Glutamatergic neuron (in vitro differentiated cells): ENCODE data around the gene CAP2. TPM values are rescaled to one million over a fixed set of nuclear protein-coding genes. Genes with fewer than 3 reads are reported as not detected.

Experiments
- DNase-seq: peaks from one replicate; pipeline ENCODE4 v3.0.0; 2022
- H3K27ac Mint-ChIP-seq: one replicate; pipeline ENCODE4 v1.8.0; 2020; ENCODE audit warnings: mild to moderate bottlenecking, mixed read lengths, inconsistent platforms; ENCODE audit not compliant: unreplicated experiment
- H3K27me3 Mint-ChIP-seq: one replicate; pipeline ENCODE4 v1.8.0; 2020; ENCODE audit warnings: mild to moderate bottlenecking, moderate library complexity, mixed read lengths, inconsistent platforms; ENCODE audit not compliant: unreplicated experiment
- H3K36me3 Mint-ChIP-seq: one replicate; pipeline ENCODE4 v1.8.0; 2020; ENCODE audit warnings: mild to moderate bottlenecking, mixed read lengths, inconsistent platforms; ENCODE audit not compliant: unreplicated experiment
- H3K4me1 Mint-ChIP-seq: one replicate; pipeline ENCODE4 v1.8.0; 2020; ENCODE audit warnings: mild to moderate bottlenecking, low read depth, mixed read lengths, inconsistent platforms; ENCODE audit not compliant: unreplicated experiment
- H3K4me3 Mint-ChIP-seq: one replicate; pipeline ENCODE4 v1.8.0; 2020; ENCODE audit warnings: mild to moderate bottlenecking, mixed read lengths, inconsistent platforms; ENCODE audit not compliant: unreplicated experiment
- H3K9me3 Mint-ChIP-seq: one replicate; pipeline ENCODE4 v1.8.0; 2020; ENCODE audit warnings: mild to moderate bottlenecking, moderate library complexity, mixed read lengths, inconsistent platforms; ENCODE audit not compliant: unreplicated experiment
- CTCF ChIP-seq: fragments of 200-600 bp; sonication (generic); IDR thresholded peaks from one replicate; pipeline ENCODE4 v1.5.0; 2021; ENCODE audit not compliant: partially characterized antibody, unreplicated experiment
- total RNA-seq: library from RNA; stranded (reverse); fragmentation: NEBNext Ultra II Directional; extraction: Animal tissue kit (Norgen Biotek cat#: 25700); gene quantifications from one replicate; pipeline ENCODE4 v1.2.1, GENCODE V29; 2021; ENCODE audit not compliant: unreplicated experiment

Gene CAP2
- total RNA-seq, 1 donor from 2014 or later, result 24.4 TPM

- Mint-ChIP-seq H3K4me3 (no peak overlapping the region), H3K27ac (no peak overlapping the region), H3K4me1 (no peaks in the 10 kb centered on the region), H3K9me3 (no peaks in the 10 kb centered on the region), H3K36me3 (no peaks in the 10 kb centered on the region), H3K27me3 (no peaks in the 10 kb centered on the region)
- DNase-seq, result no peak
- no peak for TF ChIP-seq CTCF
Observed at GRCh38 chr6:17353440-17354175, 39.8 kb upstream of the CAP2 start.

- no peak for TF ChIP-seq CTCF
- Mint-ChIP-seq H3K9me3 (no peaks in the 10 kb centered on the region), H3K4me1 (no peaks in the 10 kb centered on the region), H3K36me3 (no peaks in the 10 kb centered on the region), H3K27me3 (no peaks in the 10 kb centered on the region), H3K27ac (no peak overlapping the region), H3K4me3 (no peak overlapping the region)
- DNase-seq, result no peak
Observed at GRCh38 chr6:17354700-17355403, 38.5 kb upstream of the CAP2 start.

- Mint-ChIP-seq H3K4me3 (no peak overlapping the region), H3K27me3 (no peaks in the 10 kb centered on the region), H3K36me3 (no peaks in the 10 kb centered on the region), H3K9me3 (no peaks in the 10 kb centered on the region), H3K27ac (no peak overlapping the region), H3K4me1 (no peaks in the 10 kb centered on the region)
- TF ChIP-seq CTCF, result no peak
- no peak for DNase-seq
Observed at GRCh38 chr6:17355404-17355774, 38.0 kb upstream of the CAP2 start.

- no peak overlapping the region for H3K4me3 Mint-ChIP-seq
- no peak overlapping the region for H3K27ac Mint-ChIP-seq
- no peak for TF ChIP-seq CTCF
- H3K27me3 Mint-ChIP-seq, result no peaks in the 10 kb centered on the region
- H3K36me3 Mint-ChIP-seq, result no peaks in the 10 kb centered on the region
- no peaks in the 10 kb centered on the region for H3K4me1 Mint-ChIP-seq
- no peaks in the 10 kb centered on the region for H3K9me3 Mint-ChIP-seq
- DNase-seq, result no peak
Observed at GRCh38 chr6:17358515-17358914, 34.9 kb upstream of the CAP2 start.

- no peak for DNase-seq
- Mint-ChIP-seq H3K36me3 (no peaks in the 10 kb centered on the region), H3K4me1 (no peaks in the 10 kb centered on the region), H3K9me3 (no peaks in the 10 kb centered on the region), H3K4me3 (no peak overlapping the region), H3K27me3 (no peaks in the 10 kb centered on the region), H3K27ac (no peak overlapping the region)
- no peak for TF ChIP-seq CTCF
Observed at GRCh38 chr6:17360564-17360963, 32.8 kb upstream of the CAP2 start.
